CD4-positive, alpha-beta T cell treated with Interleukin-17A for 1 hour (primary cell): ENCODE results near the gene EMCN.
"Not testable (repeated sequence)": the region's sequence is repeated elsewhere in the genome, so short reads cannot be mapped to it uniquely, and the experiment has no call there.

Experiments used
- DNase-seq: peaks from one replicate; pipeline ENCODE4 v3.0.0-alpha.2; 2020

EMCN gene, protein sequence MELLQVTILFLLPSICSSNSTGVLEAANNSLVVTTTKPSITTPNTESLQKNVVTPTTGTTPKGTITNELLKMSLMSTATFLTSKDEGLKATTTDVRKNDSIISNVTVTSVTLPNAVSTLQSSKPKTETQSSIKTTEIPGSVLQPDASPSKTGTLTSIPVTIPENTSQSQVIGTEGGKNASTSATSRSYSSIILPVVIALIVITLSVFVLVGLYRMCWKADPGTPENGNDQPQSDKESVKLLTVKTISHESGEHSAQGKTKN

DNA sequence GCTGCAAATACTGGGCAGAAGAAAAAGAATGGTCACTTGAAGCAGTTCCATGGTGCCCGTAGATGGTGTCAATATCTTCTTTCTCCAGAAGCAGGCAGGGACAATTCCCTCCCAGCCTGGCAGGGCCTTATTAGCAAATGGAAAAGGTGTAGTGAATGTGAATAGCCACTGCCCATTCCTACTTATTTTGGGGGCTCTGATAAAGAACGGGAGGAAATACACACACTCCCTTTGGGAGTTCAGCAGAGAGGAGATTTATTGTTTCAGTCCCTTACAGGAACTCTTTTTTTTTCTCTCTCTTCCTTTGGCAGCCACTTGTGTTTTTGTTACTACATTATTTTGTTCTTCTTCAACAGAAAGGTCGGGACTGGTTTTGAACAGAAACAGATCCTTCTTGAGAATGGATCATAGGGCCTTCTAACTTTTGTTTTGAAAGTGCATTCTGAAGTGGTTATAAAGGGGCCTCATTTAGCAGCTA lies at the start of gene EMCN:
EMCN (minus strand) TSS at position 159 of the 478 bp plus-strand sequence; CDS start at position 51, 108 bp downstream.
- no peak for DNase-seq

DNA sequence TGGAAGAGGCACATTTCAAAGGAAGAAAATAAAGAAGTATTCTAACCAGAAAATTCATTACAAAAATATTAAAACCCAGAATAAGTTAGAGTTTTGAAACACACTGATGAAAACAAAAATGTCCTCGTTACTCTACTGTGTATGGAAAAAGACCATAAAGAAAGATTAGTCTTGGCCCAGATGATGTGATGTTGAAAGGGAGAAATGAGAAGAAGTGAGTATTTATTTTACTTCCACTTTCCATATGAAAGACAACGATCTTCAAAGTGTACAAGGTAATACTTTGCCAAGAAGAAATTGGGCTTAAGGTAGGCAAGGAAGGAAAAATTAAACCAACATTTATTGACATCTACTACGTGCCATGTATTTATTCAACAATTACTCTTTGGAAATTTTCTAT lies 48.6 kb upstream of the EMCN start:
- peak; percentile 6 for DNase-seq

DNA sequence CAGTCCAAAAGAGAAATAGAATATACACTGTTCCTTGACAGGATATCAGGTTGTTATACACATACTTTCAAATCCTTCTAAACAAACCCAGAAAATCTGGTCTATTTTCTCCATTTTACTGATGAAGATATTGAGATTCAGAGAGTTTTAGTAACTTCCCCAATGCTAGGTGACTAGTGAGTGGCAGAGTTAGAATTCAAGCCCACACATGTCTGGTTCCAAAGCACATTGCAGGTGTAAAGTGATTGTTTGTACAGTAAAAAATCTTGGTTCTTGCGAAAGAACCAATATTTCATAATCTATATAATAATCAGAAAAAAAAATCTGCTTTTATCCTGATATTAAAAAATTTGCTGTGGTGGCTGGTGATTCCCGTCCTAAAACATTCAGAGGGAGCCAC lies 39.5 kb upstream of the EMCN start:
- no peak for DNase-seq

DNA sequence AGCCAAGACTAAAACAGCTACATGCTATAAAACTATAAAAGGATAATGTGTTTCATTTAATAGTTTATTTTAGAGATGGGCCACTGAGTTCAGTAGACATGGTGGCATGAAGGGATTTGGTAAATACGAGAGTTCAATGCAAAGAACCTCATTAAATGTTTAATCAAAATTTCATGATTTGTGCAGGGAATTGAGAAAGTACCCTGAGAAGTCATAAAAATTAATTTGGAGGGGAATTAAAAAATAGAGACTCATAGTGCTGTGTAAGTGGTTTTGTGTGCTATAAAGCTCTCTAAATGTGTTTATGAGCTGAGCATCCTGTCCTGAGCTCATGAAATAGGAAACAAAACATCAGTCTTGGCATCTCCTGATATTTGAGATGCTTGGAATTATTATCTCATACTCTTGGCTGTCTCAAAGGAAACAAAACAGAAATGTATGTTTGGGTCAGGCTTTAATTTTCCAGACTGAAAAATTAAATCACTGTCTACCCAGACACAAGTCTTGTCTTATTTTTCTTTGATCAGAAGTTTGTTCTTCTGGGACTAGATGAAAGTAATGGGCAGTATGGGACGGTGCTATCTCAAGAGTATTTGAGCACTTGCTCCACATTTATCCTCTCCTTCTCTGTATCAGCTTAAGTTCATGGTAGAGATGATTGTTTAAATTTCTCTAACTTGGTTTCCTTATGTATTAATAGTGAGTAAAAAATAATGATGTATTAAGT lies 38.0 kb upstream of the EMCN start:
- DNase-seq: no peak

DNA sequence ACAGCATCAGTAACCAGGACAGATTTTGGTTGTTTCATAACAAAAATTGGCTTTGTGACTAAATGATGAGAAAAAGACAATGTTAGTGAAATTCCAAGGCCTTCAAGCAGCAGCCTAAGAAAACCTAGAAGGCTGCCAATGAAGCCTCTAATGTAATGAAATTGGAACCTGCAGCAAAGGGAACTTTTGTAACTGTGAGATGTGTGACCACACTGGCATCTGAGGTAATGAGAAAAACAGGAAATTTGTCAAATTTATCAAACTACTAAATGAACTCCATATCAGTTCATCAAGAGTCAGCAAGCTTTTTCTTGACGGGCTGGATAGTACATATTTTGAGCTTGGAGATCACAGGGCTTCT lies 30.4 kb upstream of the EMCN start:
- no peak for DNase-seq

DNA sequence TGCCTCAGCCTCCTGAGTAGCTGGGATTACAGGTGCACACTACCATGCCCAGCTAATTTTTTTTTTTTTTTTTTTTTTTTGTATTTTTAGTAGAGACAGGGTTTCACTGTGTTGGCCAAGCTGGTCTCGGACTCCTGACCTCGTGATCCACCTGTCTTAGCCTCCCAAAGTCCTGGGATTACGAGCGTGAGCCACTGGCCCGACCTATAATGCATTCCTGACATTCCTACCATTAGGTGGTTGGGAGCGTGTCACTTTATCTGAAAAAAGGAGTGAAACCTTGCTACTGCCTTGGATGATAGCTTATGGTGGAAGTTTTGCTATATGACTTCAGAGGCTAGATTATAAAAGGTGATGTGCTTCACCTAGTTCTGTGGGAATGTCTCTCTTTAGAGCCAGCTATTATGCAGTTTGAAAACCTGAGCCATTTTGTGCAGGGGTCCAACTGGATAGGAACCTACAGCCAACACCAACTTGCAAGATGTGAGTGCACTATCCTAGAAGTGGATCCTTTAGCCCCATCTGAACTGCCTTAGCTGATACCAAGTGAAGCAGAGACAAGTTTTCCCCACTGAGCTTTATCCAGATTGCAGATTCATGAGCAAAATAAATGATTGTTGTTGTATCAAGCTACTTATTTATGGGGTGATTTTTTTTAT lies 29.8 kb upstream of the EMCN start:
- DNase-seq: no peak

DNA sequence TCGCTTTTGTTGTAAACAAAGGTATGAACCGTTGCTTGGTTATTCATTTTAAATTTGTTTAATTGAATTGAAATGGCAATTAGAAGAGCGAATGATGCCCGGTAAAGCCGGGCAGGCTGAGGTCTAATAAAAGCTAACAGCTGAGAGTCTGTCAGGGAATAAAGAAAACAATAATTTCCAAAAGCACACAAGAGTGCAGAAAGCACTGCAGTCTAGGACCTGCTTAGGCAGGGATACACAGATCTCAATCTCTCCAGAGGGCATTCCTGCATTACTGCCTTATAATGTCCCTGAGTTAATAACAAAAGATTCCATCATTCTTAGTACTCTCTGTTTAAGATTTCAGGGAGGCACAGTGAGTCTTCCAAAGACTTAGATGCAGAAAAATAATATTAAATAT lies 27.6 kb upstream of the EMCN start:
- no peak for DNase-seq

DNA sequence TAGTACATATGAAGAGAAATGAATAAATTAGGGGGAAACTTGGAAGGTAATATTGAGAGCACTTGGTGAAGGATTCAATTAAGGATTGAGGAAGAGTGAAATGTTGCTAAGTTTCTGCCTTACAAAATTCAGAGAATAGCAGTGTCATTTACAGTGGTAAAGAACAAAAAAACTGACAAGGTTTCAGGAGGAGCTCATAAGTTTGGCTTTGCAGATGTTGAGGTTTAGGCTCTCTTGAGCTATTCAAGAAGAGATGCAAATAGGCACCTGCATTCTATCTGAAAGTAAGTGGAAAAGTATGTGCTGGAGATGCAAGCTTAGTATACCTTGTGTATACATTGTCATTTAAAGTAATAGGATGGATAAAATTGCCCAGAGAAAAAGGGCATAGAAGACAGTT lies 22.3 kb upstream of the EMCN start:
- DNase-seq: no peak

DNA sequence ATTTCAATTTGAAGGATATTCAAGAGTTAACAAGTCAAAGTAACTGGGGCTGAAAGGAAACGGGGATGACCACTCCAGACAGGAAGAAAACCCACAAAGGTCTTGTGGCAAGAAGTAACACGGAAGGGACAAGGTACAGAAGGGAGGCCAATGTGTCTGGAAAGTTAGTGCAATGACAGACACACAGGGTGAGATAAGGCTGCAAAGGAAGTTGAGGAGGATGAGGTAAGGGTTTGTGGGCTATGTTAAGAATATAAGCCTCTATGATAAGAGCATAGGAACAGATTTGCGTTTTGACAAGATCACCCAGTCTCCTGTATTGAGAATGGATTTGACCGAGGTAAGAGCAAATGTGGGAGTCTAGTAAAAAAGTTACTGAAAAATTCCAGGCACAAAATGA lies 21.9 kb upstream of the EMCN start:
- DNase-seq: peak; percentile 3

DNA sequence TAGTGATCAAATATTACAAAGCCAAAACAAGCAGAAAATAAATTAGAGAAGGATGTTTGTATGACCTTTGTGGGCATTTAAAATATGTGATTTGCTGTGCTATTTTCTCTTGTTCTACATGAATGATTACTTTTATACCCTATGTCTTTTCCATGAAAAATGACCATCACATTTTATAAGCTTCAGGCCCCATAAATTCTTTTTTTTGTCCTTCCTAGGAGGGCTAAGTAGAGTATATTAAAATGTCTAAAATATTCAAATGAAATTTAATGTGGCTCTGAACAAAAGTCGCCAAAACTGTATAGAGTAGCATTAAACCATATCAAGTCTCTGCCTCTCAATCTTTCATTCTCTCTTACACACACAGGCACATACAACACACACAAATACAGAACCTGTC lies 15.9 kb upstream of the EMCN start:
- no peak for DNase-seq

DNA sequence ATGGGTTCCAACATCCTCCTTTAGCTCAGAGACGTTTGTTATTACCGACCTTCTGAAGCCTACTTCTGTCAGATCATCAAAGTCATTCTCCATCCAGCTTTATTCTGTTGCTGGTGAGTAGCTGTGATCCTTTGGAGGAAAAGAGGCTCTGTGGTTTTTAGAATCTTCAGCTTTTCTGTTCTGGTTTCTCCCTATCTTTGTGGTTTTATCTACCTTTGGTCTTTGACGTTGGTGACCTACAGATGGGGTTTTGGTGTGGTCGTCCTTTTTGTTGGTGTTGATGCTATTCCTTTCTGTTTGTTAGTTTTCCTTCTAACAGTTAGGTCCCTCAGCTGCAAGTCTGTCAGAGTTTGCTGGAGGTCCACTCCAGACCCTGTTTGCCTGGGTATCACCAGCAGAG lies 12.3 kb upstream of the EMCN start:
- not testable (repeated sequence) for DNase-seq

DNA sequence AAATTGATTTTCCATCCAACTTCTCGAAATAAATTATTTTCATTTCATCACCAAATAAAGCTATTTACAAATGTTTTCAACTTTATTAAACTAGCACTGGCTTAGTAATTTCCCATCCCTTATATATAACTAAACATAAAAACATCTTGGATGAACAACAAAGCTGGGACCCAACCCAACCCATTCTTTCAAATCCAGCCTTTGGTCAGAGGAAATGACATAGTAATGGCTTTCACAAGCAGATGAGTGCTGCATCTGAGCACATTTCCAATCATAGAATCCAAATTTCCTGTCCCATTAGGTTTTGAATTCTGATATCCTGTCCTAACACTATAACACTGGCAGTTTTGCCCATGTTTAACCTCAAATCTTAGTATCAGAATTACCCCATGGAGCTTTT lies 7.9 kb upstream of the EMCN start:
- no peak for DNase-seq

DNA sequence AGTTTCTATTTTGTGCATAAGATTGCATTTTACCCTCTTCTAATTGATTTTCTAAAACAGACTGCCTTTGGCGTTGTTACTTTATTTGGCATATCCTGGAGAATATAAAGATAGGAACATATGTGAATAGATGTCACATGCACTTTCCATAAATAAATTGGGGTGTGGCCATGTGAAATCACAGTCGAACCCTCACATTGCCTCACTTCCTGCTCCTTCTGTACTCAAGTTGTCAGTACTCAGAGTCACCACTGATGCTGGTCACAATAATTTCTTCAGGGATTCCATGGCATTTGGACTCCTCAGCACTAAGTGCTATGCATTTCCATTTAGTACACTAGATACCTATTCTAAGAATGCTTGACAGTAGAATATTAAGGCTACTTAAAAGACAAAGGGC lies 1.4 kb upstream of the EMCN start:
- no peak for DNase-seq

DNA sequence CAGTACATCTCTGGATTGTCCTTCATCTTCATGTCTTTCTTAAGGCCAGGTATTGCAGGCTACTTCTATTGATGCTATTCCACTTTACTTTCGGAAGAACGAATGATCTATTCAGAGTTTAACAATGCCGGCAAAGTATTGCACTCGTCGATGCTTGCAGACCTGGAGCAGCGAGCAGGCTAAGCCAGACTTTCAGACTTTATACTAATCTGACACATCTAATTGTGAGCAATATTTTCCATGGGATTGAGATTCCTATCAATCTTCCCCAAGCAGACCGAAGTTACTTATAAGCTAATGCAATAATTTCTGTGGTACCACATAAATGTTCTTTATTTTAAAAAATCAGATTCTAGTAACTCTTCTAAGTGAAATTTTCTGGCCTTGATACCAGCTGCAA lies 1.6 kb downstream of the EMCN start:
- no peak for DNase-seq

DNA sequence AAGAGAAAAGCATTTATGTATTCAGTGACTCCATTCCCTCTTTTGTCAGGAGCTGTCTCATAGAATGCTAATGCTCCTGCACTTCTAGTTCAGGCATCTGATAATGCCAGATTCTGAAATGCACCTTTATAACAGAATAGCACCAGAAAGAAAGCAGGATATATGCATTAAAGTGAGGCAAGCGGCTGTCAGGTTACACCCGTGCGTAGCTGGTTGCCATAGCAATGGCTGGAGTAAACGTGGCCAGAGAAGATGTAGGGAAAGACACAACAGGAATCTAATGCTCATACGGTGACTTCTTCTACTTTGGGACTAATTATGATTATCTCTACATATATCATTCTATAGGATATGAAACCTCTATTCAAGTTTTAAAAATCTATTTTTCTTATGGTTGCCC lies 5.9 kb downstream of the EMCN start:
- DNase-seq: no peak

DNA sequence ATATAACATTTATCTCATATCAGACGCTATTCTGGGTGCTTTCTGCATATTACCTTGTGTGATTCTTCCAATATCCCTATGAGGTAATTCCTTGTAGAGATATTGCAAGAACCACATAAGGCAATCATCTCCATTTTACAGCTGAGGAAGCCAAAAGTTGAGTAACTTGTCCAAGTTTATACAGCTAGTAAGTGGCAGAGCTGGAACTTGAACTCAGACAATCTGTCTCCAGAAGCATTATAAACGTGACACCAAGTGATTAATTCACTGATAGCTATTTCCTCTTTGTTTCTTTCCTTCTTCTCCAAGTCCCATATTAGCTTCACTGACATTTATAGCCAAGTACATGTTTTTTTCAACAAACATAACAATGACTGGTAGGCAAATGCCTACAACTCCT lies 7.3 kb downstream of the EMCN start:
- DNase-seq: no peak

DNA sequence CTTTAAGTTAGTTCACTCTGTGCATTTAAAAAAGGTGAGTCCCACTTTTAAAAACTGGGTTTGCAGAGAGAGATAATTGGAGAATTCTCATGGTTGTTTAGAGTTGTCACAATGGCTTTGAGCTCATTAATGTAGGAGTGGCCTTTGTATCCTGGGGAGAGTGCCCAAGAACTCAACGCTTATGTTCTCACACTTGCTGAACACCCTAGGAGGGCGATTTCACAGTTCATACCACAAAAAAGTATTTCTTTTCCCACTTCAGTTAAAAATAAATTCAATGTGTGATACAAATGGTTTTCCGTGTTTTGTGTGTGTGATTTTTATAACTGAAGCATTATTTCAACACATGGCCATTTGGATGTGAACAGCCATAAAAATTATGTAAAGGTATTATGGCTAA lies 8.4 kb downstream of the EMCN start:
- DNase-seq: no peak

DNA sequence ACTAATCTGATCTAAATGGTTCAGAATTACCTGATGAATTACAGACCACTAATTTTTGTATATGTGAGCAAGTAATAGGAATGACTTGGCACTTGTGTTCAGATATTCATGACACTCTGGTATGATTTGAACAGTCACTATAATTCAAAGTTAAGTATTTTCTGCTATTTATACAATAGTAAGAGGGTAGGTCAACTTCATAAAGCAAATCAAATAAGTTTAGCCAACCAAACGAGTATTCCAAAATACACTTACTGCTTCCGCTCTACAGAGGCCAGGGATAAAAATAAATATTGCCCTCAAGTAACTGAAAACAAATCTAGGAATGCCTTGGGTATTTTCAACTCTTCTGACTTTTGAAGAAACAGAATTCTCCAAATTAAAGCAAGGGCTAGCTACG lies 9.1 kb downstream of the EMCN start:
- no peak for DNase-seq

DNA sequence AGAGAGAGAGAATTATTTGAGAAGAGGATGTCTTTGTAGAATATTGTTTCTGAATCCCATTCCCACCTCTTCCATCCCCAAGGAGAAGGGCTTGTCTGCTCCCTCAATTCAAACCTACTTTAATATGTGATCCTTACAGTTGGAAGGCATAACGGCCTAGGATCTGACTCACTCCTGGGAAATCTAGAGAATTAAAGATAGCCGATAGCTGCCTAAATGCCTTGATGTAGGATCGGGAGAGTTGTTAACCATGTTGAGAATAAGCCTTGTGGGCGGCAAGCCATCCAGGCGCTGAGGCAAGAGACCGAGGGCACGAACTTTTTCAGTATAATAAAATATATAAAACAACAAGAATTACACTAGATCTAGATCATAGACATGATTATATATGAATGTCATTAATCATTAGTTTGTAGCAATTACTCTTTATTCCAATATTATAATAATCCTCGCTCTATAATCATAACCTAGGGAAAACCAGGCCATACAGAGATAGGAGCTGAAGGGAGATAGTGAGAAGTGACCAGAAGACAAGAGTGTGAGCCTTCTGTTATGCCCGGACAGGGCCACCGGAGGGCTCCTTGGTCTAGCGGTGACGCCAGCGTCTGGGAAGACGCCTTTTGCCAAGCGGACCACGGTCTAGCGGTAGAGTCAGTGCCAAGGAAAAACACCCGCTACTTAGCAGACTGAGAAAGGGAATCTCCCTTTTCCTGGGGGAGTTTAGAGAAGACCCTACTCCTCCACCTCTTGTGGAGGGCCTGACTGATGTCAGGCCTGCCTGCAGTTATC lies 13.5 kb downstream of the EMCN start:
- no peak for DNase-seq

DNA sequence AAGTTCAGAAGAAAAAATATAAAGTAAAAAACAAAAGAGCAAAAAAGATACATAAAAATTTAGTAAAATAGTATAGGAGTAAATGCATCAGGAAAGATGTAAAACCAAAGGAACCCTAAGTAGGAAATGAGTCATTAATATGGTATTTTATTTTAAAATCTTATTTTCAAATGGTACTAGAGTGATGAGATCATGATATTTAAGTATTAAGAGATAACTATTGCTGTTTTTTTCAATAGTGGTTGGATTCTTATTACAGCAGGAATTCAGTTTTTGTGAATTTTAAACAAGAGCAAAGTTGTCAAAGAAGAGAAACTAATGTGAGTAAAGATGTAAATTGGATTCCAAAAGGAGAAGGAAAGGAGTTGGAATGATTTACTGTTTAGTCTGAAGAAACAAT lies 20.0 kb downstream of the EMCN start:
- no peak for DNase-seq

DNA sequence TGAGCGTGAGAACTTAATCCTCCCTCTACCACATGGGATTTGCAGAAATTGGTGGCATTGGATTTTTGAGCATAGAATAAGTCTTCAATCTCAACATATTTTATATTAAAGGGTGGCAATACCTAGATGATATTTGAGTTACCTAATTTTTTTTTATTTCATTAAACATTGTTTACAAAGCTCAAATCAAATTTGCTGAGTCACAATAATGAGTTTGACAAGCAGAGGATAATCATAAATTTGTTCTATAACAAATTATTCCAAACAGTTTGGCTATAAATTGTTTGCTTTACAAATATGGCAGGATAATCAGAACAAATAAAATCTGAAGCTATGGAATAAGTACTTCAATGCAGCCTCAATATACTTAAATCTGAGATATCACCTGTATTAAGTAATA lies 22.7 kb downstream of the EMCN start:
- no peak for DNase-seq

DNA sequence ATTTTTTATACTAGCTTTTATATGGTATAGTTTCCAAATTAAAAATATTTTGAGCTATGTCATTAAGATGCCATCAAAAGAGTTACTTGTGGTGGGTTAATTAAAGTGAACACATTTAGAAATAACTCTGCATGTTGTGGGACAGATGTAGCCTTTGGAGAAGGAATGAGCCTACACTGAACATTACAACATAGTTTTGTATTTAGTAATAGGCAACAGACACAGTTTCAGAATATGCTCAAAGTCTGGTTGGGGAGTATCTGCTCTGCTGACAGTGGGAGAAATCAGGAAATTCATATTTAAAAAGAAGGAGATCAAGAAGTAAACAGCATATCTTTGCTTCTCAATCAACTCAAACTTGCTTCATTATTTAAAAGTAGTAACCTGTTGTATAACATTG lies 23.7 kb downstream of the EMCN start:
- DNase-seq: no peak

DNA sequence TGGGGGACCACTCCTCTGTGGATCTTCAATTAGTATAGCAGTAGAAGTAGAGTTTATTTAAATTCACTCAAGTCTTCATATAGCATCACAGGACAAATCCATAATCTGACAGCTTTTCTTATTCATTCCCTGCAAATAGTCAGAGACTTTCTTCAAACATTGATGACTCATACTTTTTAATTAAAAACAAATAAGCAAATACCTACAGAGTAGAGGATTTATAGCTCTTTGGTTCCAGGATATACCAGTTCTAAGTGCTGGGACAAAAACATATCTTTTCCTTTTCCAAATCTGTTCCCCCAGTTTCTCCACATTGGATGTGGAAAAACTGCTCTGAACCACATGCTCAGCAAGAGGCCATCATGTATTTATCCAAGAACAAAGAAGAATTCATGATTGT lies 24.1 kb downstream of the EMCN start:
- DNase-seq: no peak

DNA sequence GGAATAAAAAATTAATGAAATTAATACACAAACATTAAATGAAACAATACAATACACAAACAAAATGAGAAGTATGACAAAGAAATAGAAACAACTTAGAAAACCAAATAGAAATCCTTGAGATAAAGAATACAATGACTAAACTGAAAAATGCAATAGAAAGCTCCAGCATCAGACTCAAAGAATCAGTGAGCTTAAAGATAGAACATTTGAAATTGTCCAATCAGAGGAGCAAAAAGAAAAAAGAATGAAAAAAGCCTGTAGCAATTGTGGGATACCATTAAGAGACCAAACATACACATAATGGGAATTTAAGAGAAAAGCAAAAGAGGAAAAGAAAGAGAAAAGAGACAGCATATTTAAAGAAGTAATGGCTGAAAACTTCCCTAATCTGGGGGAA lies 25.7 kb downstream of the EMCN start:
- no peak for DNase-seq
